Activated CD4-positive, alpha-beta memory T cell treated with anti-CD3 and anti-CD28 coated beads, Interleukin-2, amount 10 ng/mL, durations not matched to agents 7 days and 5 days (primary cell): Measurements from ENCODE around the gene AP1G2. TPM values are rescaled to one million over a fixed set of nuclear protein-coding genes. Genes with fewer than 3 reads are reported as not detected.

Experiments used
- CTCF ChIA-PET: fragments of 350-600 bp; sonication (Branson Sonifier 250); formaldehyde crosslinking; loops from one replicate; lab custom pipeline; 2021; ENCODE audit warnings: antibody characterized with exemption, inconsistent platforms; lab: Charles Lee
- POLR2A ChIA-PET: fragments of 350-600 bp; sonication (Branson Sonifier 250); formaldehyde crosslinking; loops from one replicate; lab custom pipeline; 2021; ENCODE audit warnings: antibody characterized with exemption; lab: Charles Lee
- DNase-seq: peaks from one replicate; pipeline ENCODE4 v3.0.0-alpha.2; 2020
- H3K27ac Mint-ChIP-seq: one replicate; pipeline ENCODE4 v1.8.0; 2021; ENCODE audit warnings: mild to moderate bottlenecking, mixed read lengths
- H3K27me3 Mint-ChIP-seq: one replicate; pipeline ENCODE4 v1.8.0; 2021; ENCODE audit warnings: mixed read lengths
- H3K36me3 Mint-ChIP-seq: one replicate; pipeline ENCODE4 v1.8.0; 2021; ENCODE audit warnings: low read depth, mixed read lengths
- H3K4me1 Mint-ChIP-seq: one replicate; pipeline ENCODE4 v1.8.0; 2021; ENCODE audit warnings: mixed read lengths
- H3K4me3 Mint-ChIP-seq: one replicate; pipeline ENCODE4 v1.8.0; 2021; ENCODE audit warnings: mild to moderate bottlenecking, mixed read lengths
- H3K9me3 Mint-ChIP-seq: one replicate; pipeline ENCODE4 v1.8.0; 2021; ENCODE audit warnings: mixed read lengths
- total RNA-seq, 2 experiments: library from RNA; stranded (reverse); gene quantifications; one replicate each; pipeline ENCODE4 v1.2.3, GENCODE V29; 2021

AP1G2 gene
- total RNA-seq, 2 experiments from 2014 or later, result 263 to 275 TPM

GRCh38 chr14:23548351-23549318 is 19.0 kb downstream of the AP1G2 start:
- H3K36me3 Mint-ChIP-seq, result no peaks in the 10 kb centered on the region
- no peaks in the 10 kb centered on the region for H3K9me3 Mint-ChIP-seq
- no peak overlapping the region for H3K4me3 Mint-ChIP-seq
- peaks cover 4% of the 10 kb centered on the region for H3K4me1 Mint-ChIP-seq
- H3K27ac Mint-ChIP-seq, result no peak overlapping the region
- no peak for DNase-seq
- ChIA-PET CTCF (interaction anchor here (0.9 to 1.2 kb wide), 4 partner anchors 11 to 81 kb away, joined by 3 to 5 read pairs (median 4); no protein-coding TSS in a partner anchor), POLR2A (no interaction called here)
- no peaks in the 10 kb centered on the region for H3K27me3 Mint-ChIP-seq

- Mint-ChIP-seq H3K4me1 (peaks cover 3% of the 10 kb centered on the region), H3K9me3 (no peaks in the 10 kb centered on the region), H3K36me3 (no peaks in the 10 kb centered on the region), H3K27ac (no peak overlapping the region), H3K27me3 (no peaks in the 10 kb centered on the region), H3K4me3 (no peak overlapping the region)
- CTCF ChIA-PET, result interaction anchor here (1.0 to 1.2 kb wide), 3 partner anchors 12 to 80 kb away, joined by 3 to 5 read pairs (median 4); no protein-coding TSS in a partner anchor
- DNase-seq, result no peak
- POLR2A ChIA-PET, result no interaction called here
Observed at GRCh38 chr14:23547924-23548323, 19.7 kb downstream of the AP1G2 start.

- Mint-ChIP-seq H3K27ac (no peak overlapping the region), H3K4me3 (no peak overlapping the region), H3K9me3 (no peaks in the 10 kb centered on the region), H3K27me3 (no peaks in the 10 kb centered on the region), H3K4me1 (no peaks in the 10 kb centered on the region), H3K36me3 (no peaks in the 10 kb centered on the region)
- CTCF ChIA-PET, result interaction anchor here (1.0 kb wide), 1 partner anchor 14 kb away, joined by 3 read pairs; no protein-coding TSS in a partner anchor
- no peak for DNase-seq
- POLR2A ChIA-PET, result no interaction called here
Observed at GRCh38 chr14:23546450-23547035, 21.0 kb downstream of the AP1G2 start.

GRCh38 chr14:23545740-23546365 is 21.7 kb downstream of the AP1G2 start:
- no peak overlapping the region for H3K27ac Mint-ChIP-seq

GRCh38 chr14:23544511-23545447 is 22.8 kb downstream of the AP1G2 start:
- H3K4me3 Mint-ChIP-seq, result no peak overlapping the region
- ChIA-PET CTCF (no interaction called here), POLR2A (no interaction called here)
- DNase-seq, result no peak
- H3K4me1 Mint-ChIP-seq, result no peaks in the 10 kb centered on the region
- H3K36me3 Mint-ChIP-seq, result no peaks in the 10 kb centered on the region
- H3K27me3 Mint-ChIP-seq, result no peaks in the 10 kb centered on the region
- H3K27ac Mint-ChIP-seq, result no peak overlapping the region
- H3K9me3 Mint-ChIP-seq, result no peaks in the 10 kb centered on the region

More at GRCh38 chr14:23545740-23546365, 21.7 kb downstream of the AP1G2 start:
- Mint-ChIP-seq H3K27me3 (no peaks in the 10 kb centered on the region), H3K4me1 (no peaks in the 10 kb centered on the region), H3K4me3 (no peak overlapping the region), H3K9me3 (no peaks in the 10 kb centered on the region), H3K36me3 (no peaks in the 10 kb centered on the region)
- no peak for DNase-seq
- ChIA-PET POLR2A (no interaction called here), CTCF (interaction anchor here (1.0 kb wide), 1 partner anchor 15 kb away, joined by 3 read pairs; no protein-coding TSS in a partner anchor)

- Mint-ChIP-seq H3K4me1 (peaks cover 1% of the 10 kb centered on the region), H3K27ac (no peak overlapping the region), H3K4me3 (no peak overlapping the region), H3K9me3 (no peaks in the 10 kb centered on the region), H3K36me3 (no peaks in the 10 kb centered on the region), H3K27me3 (no peaks in the 10 kb centered on the region)
- ChIA-PET CTCF (interaction anchor here (1.7 kb wide), 1 partner anchor 17 kb away, joined by 7 read pairs; no protein-coding TSS in a partner anchor), POLR2A (no interaction called here)
- DNase-seq, result no peak
Observed at GRCh38 chr14:23543403-23543802, 24.2 kb downstream of the AP1G2 start.

- Mint-ChIP-seq H3K27ac (no peak overlapping the region), H3K4me3 (no peak overlapping the region), H3K36me3 (no peaks in the 10 kb centered on the region), H3K9me3 (no peaks in the 10 kb centered on the region), H3K4me1 (peaks cover 1% of the 10 kb centered on the region), H3K27me3 (no peaks in the 10 kb centered on the region)
- CTCF ChIA-PET, result interaction anchor here (0.8 to 1.7 kb wide), 4 partner anchors 14 to 65 kb away, joined by 3 to 7 read pairs (median 5); no protein-coding TSS in a partner anchor
- POLR2A ChIA-PET, result no interaction called here
- DNase-seq, result no peak
Observed at GRCh38 chr14:23542261-23542660, 25.3 kb downstream of the AP1G2 start.

GRCh38 chr14:23540141-23540469 is 27.5 kb downstream of the AP1G2 start:
- Mint-ChIP-seq H3K27me3 (no peaks in the 10 kb centered on the region), H3K27ac (no peak overlapping the region)

GRCh38 chr14:23539248-23540140 is 28.1 kb downstream of the AP1G2 start:
- H3K9me3 Mint-ChIP-seq, result no peaks in the 10 kb centered on the region
- DNase-seq, result peak; percentile 27
- CTCF ChIA-PET, result interaction anchor here (1.1 to 1.8 kb wide), 4 partner anchors 59 to 64 kb away, joined by 3 to 5 read pairs (median 4); no protein-coding TSS in a partner anchor
- H3K4me3 Mint-ChIP-seq, result no peak overlapping the region
- POLR2A ChIA-PET, result no interaction called here
- no peaks in the 10 kb centered on the region for H3K36me3 Mint-ChIP-seq
- no peaks in the 10 kb centered on the region for H3K27me3 Mint-ChIP-seq
- H3K4me1 Mint-ChIP-seq, result peaks cover 1% of the 10 kb centered on the region
- H3K27ac Mint-ChIP-seq, result no peak overlapping the region

More at GRCh38 chr14:23540141-23540469, 27.5 kb downstream of the AP1G2 start:
- Mint-ChIP-seq H3K4me1 (peaks cover 1% of the 10 kb centered on the region), H3K36me3 (no peaks in the 10 kb centered on the region), H3K9me3 (no peaks in the 10 kb centered on the region), H3K4me3 (no peak overlapping the region)
- CTCF ChIA-PET, result interaction anchor here (0.8 to 1.8 kb wide), 4 partner anchors 10 to 63 kb away, joined by 3 to 4 read pairs (median 4); no protein-coding TSS in a partner anchor
- no peak for DNase-seq
- POLR2A ChIA-PET, result no interaction called here

GRCh38 chr14:23538785-23539184 is 28.8 kb downstream of the AP1G2 start:
- no peaks in the 10 kb centered on the region for H3K9me3 Mint-ChIP-seq
- DNase-seq, result no peak
- peaks cover 1% of the 10 kb centered on the region for H3K4me1 Mint-ChIP-seq
- CTCF ChIA-PET, result interaction anchor here (1.1 to 1.8 kb wide), 3 partner anchors 58 to 64 kb away, joined by 4 to 5 read pairs (median 4); no protein-coding TSS in a partner anchor
- no peak overlapping the region for H3K4me3 Mint-ChIP-seq
- POLR2A ChIA-PET, result no interaction called here
- no peaks in the 10 kb centered on the region for H3K27me3 Mint-ChIP-seq
- H3K27ac Mint-ChIP-seq, result no peak overlapping the region
- no peaks in the 10 kb centered on the region for H3K36me3 Mint-ChIP-seq

GRCh38 chr14:23538050-23538718 is 29.4 kb downstream of the AP1G2 start:
- no peaks in the 10 kb centered on the region for H3K27me3 Mint-ChIP-seq
- POLR2A ChIA-PET, result no interaction called here
- CTCF ChIA-PET, result interaction anchor here (0.6 to 1.7 kb wide), 4 partner anchors 13 to 63 kb away, joined by 3 to 8 read pairs (median 4); partner anchors contain the start of gene ZFHX2
- no peak overlapping the region for H3K4me3 Mint-ChIP-seq
- no peak for DNase-seq
- H3K9me3 Mint-ChIP-seq, result no peaks in the 10 kb centered on the region
- no peak overlapping the region for H3K27ac Mint-ChIP-seq
- peaks cover 1% of the 10 kb centered on the region for H3K4me1 Mint-ChIP-seq
- no peaks in the 10 kb centered on the region for H3K36me3 Mint-ChIP-seq
